ENCODE data around the gene CEP63. TPM values are rescaled to one million over a fixed set of nuclear protein-coding genes. Genes with fewer than 3 reads are reported as not detected.

Gene CEP63
- total RNA-seq, 1 experiment from 2014 or later = 19.1 TPM

- H3K27ac ChIP-seq (ENCODE audit: low read depth, low read length) = no peak overlapping the region
- no peak overlapping the region for H3K4me2 ChIP-seq (ENCODE audit: low read length)
- no peaks in the 10 kb centered on the region for H3K27me3 ChIP-seq (ENCODE audit: insufficient read depth, low read length)
- H3K9ac ChIP-seq (ENCODE audit: low read length) = no peak overlapping the region
- no peak overlapping the region for H2AFZ ChIP-seq (ENCODE audit: low read depth, low read length, poor library complexity, severe bottlenecking)
- 0 out of 4 replicates have a peak, but pooled peaks cover 0 to 2% of the 10 kb centered on the region in 2 experiments for H3K36me3 ChIP-seq (ENCODE audit: control insufficient read depth in 1 of 2, insufficient read depth in 2 of 2, low read length in 2 of 2)
- CTCF ChIA-PET = interaction anchor here (0.7 kb wide), 1 partner anchor 327 kb away, joined by 4 read pairs; no protein-coding TSS in a partner anchor
- DNase-seq (ENCODE audit: low read depth, low spot score) = no peak
- intact Hi-C loops (cut with micrococcal nuclease) = no loop called here
- H4K20me1 ChIP-seq (ENCODE audit: insufficient read depth) = no peaks in the 10 kb centered on the region
- H3K9me2 ChIP-seq (ENCODE audit: insufficient read depth) = no peaks in the 10 kb centered on the region
- RAD21 ChIA-PET (ENCODE audit: low non-redundant PET in 1 of 2, low total read pairs in 2 of 2, uncharacterized antibody in 2 of 2, unreplicated experiment in 2 of 2) = no interaction called here
- POLR2A ChIA-PET = no interaction called here
- H3K4me3 ChIP-seq (replicated peaks in 1 of 2; ENCODE audit: low read depth in 1 of 2, low read length in 2 of 2) = no peak overlapping the region
- ATAC-seq = no peak
- H3K79me2 ChIP-seq (ENCODE audit: insufficient read depth, low read length) = no peaks in the 10 kb centered on the region
- no peaks in the 10 kb centered on the region for H3K4me1 ChIP-seq (ENCODE audit: control insufficient read depth in 1 of 2, insufficient read depth in 2 of 2, low read length in 2 of 2)
- no peaks in the 10 kb centered on the region for H3K9me3 ChIP-seq (ENCODE audit: control insufficient read depth in 1 of 2, insufficient read depth in 1 of 2, low read depth in 1 of 2, low read length in 2 of 2)
- TF ChIP-seq POLR2AphosphoS5 (IDR thresholded peaks at IDR 0.05; ENCODE audit: low read depth, low read length) (no peak), EZH2phosphoT487 (IDR thresholded peaks at IDR 0.05; ENCODE audit: borderline replicate concordance) (no peak), SIN3A (IDR thresholded peaks at IDR 0.05; ENCODE audit: low read depth) (no peak), EGR1 (IDR thresholded peaks at IDR 0.05; ENCODE audit: low read depth) (no peak), POLR2A (IDR thresholded peaks at IDR 0.05; ENCODE audit: borderline replicate concordance, extremely low read depth, insufficient read depth, insufficient read length) (no peak)
- BruUV-seq (replicated peaks) = no TSS peak
Measured at GRCh38 chr3:134542287-134542958, 56.6 kb downstream of the CEP63 start.

GRCh38 chr3:134543113-134543512 is 57.3 kb downstream of the CEP63 start:
- Histone ChIP-seq H3K4me1 (ENCODE audit: control insufficient read depth in 1 of 2, insufficient read depth in 2 of 2, low read length in 2 of 2) (no peaks in the 10 kb centered on the region), H3K9ac (ENCODE audit: low read length) (no peak overlapping the region), H3K4me3 (replicated peaks in 1 of 2; ENCODE audit: low read depth in 1 of 2, low read length in 2 of 2) (no peak overlapping the region), H3K9me2 (ENCODE audit: insufficient read depth) (no peaks in the 10 kb centered on the region), H3K4me2 (ENCODE audit: low read length) (no peak overlapping the region), H3K27me3 (ENCODE audit: insufficient read depth, low read length) (no peaks in the 10 kb centered on the region), H3K79me2 (ENCODE audit: insufficient read depth, low read length) (no peaks in the 10 kb centered on the region), H2AFZ (ENCODE audit: low read depth, low read length, poor library complexity, severe bottlenecking) (no peak overlapping the region), H3K9me3 (ENCODE audit: control insufficient read depth in 1 of 2, insufficient read depth in 1 of 2, low read depth in 1 of 2, low read length in 2 of 2) (no peaks in the 10 kb centered on the region), H3K36me3 (ENCODE audit: control insufficient read depth in 1 of 2, insufficient read depth in 2 of 2, low read length in 2 of 2) (0 out of 4 replicates have a peak, but pooled peaks cover 0 to 2% of the 10 kb centered on the region in 2 experiments), H4K20me1 (ENCODE audit: insufficient read depth) (no peaks in the 10 kb centered on the region), H3K27ac (ENCODE audit: low read depth, low read length) (no peak overlapping the region)
- CTCF ChIA-PET = no interaction called here
- TF ChIP-seq POLR2A (IDR thresholded peaks at IDR 0.05; ENCODE audit: borderline replicate concordance, extremely low read depth, insufficient read depth, insufficient read length) = no peak
- TF ChIP-seq EZH2 (IDR thresholded peaks at IDR 0.05) = no peak
- no peak for TF ChIP-seq RAD21 (IDR thresholded peaks at IDR 0.05; ENCODE audit: low read depth)
- no peak for TF ChIP-seq SP1 (IDR thresholded peaks at IDR 0.05; ENCODE audit: low read depth)
- no peak for TF ChIP-seq ELF1 (IDR thresholded peaks at IDR 0.05; ENCODE audit: borderline replicate concordance, low read depth)
- TF ChIP-seq FOSL1 (IDR thresholded peaks at IDR 0.05; ENCODE audit: low read depth) = no peak
- TF ChIP-seq CEBPB (IDR thresholded peaks at IDR 0.05; ENCODE audit: low read depth) = no peak
- no peak for TF ChIP-seq REST (IDR thresholded peaks at IDR 0.05; ENCODE audit: low read depth)
- no peak for TF ChIP-seq POLR2AphosphoS5 (IDR thresholded peaks at IDR 0.05; ENCODE audit: low read depth, low read length)
- DNase-seq (ENCODE audit: low read depth, low spot score) (no peak), ATAC-seq (no peak)
- RAD21 ChIA-PET (ENCODE audit: low non-redundant PET in 1 of 2, low total read pairs in 2 of 2, uncharacterized antibody in 2 of 2, unreplicated experiment in 2 of 2) = no interaction called here
- POLR2A ChIA-PET = no interaction called here
- intact Hi-C loops (cut with micrococcal nuclease) = no loop called here
- no TSS peak for BruUV-seq (replicated peaks)

Measured in HCT116 (cell line).